OCI-LY7 (cell line): ENCODE measurements around the gene PLEKHG1. TPM values are rescaled to one million over a fixed set of nuclear protein-coding genes. Genes with fewer than 3 reads are reported as not detected.

Experiments used
- BruUV-seq: library from RNA; stranded (reverse); fragments of 400-500 nt; replicated peaks from 2 replicates; lab custom pipeline; 2021; lab: Mats Ljungman, UMichigan
- CTCF ChIA-PET: fragments of 300-600 bp; sonication (Branson Sonifier 250); formaldehyde crosslinking; loops from one replicate; lab custom pipeline; 2022; ENCODE audit warnings: antibody characterized with exemption; ENCODE audit not compliant: unreplicated experiment; lab: Charles Lee
- POLR2A ChIA-PET: fragments of 300-600 bp; sonication (Branson Sonifier 250); formaldehyde crosslinking; loops from one replicate; lab custom pipeline; 2022; ENCODE audit warnings: antibody characterized with exemption; lab: Charles Lee
- DNase-seq: peaks from one replicate; pipeline ENCODE4 v3.0.0-alpha.2; 2015; ENCODE audit warnings: low spot score
- H2AFZ ChIP-seq: fragments of 200-600 bp; sonication (generic), shearing (Covaris generic); 2 replicates; pipeline ENCODE4 v1.6.1; 2014; ENCODE audit warnings: mild to moderate bottlenecking, antibody characterized with exemption, low read length, moderate library complexity
- H3K27ac ChIP-seq: fragments of 200-600 bp; sonication (generic); 2 replicates; pipeline ENCODE4 v1.5.1; 2014; ENCODE audit warnings: mixed run types, low read depth, mild to moderate bottlenecking, moderate library complexity, low read length, inconsistent platforms; ENCODE audit not compliant: poor library complexity, severe bottlenecking
- H3K36me3 ChIP-seq: fragments of 200-600 bp; sonication (generic); 2 replicates; pipeline ENCODE4 v1.6.1; 2014; ENCODE audit warnings: mild to moderate bottlenecking, antibody characterized with exemption, low read length, moderate library complexity, mixed read lengths; ENCODE audit not compliant: insufficient read depth
- H3K4me1 ChIP-seq: fragments of 200-600 bp; sonication (generic); 2 replicates; pipeline ENCODE4 v1.5.1; 2014; ENCODE audit warnings: mild to moderate bottlenecking, low read length; ENCODE audit not compliant: insufficient read depth, poor library complexity, severe bottlenecking
- H3K4me2 ChIP-seq: fragments of 200-600 bp; sonication (generic); 2 replicates; pipeline ENCODE4 v1.6.1; 2014; ENCODE audit warnings: mild to moderate bottlenecking, low read length
- H3K4me3 ChIP-seq: fragments of 200-600 bp; sonication (generic); 2 replicates; pipeline ENCODE4 v1.5.1; 2014; ENCODE audit warnings: mild to moderate bottlenecking, low read depth, low read length; ENCODE audit not compliant: poor library complexity, severe bottlenecking
- H3K79me2 ChIP-seq: fragments of 200-600 bp; sonication (generic); 2 replicates; pipeline ENCODE4 v1.6.1; 2016; ENCODE audit warnings: low read depth, mild to moderate bottlenecking, low read length, moderate library complexity, mixed read lengths; ENCODE audit not compliant: insufficient read depth
- H3K9me2 ChIP-seq: fragments of 200-600 bp; sonication (generic); 2 replicates; pipeline ENCODE4 v1.6.1; 2016; ENCODE audit warnings: mild to moderate bottlenecking, low read length, mixed read lengths; ENCODE audit not compliant: insufficient read depth
- H3K9me3 ChIP-seq: fragments of 200-600 bp; sonication (generic); 2 replicates; pipeline ENCODE4 v1.6.1; 2014; ENCODE audit warnings: mild to moderate bottlenecking, mixed run types, low read length, mixed read lengths
- H4K20me1 ChIP-seq: fragments of 200-600 bp; sonication (generic); 2 replicates; pipeline ENCODE4 v1.6.1; 2014; ENCODE audit warnings: mild to moderate bottlenecking, antibody characterized with exemption, low read length, moderate library complexity, mixed read lengths; ENCODE audit not compliant: insufficient read depth
- EZH2phosphoT487 ChIP-seq: fragments of 200-600 bp; sonication (generic); IDR thresholded peaks from 2 replicates; pipeline ENCODE4 v1.6.1; 2018; ENCODE audit warnings: low read depth, borderline replicate concordance, mild to moderate bottlenecking, mixed run types, antibody characterized with exemption, low read length, moderate library complexity, mixed read lengths
- intact Hi-C: fragments of 100-400 bp; cut with micrococcal nuclease; formaldehyde crosslinking; loops from one replicate; pipeline ENCODE4 v1.10.0; 2022; ENCODE audit not compliant: unreplicated experiment
- total RNA-seq, 2 experiments: library from RNA; depleted of rRNA in 1 of 2; stranded (reverse); fragments of >200 nt in 1 of 2; shearing (Covaris generic) in 1 of 2; gene quantifications; 2 replicates each; pipeline ENCODE4 v1.2.3, GENCODE V29; 2014 to 2022
- TF ChIP-seq, protein P1 (sequence below): fragments of 200-600 bp; sonication (generic); conservative IDR thresholded peaks from 2 replicates; pipeline ENCODE4 v1.5.1; 2014; ENCODE audit warnings: mild to moderate bottlenecking, antibody characterized with exemption, low read length, moderate library complexity, mixed read lengths

PLEKHG1 gene
- total RNA-seq, 2 experiments from 2014 or later: 17.9 to 19.6 TPM

DNA sequence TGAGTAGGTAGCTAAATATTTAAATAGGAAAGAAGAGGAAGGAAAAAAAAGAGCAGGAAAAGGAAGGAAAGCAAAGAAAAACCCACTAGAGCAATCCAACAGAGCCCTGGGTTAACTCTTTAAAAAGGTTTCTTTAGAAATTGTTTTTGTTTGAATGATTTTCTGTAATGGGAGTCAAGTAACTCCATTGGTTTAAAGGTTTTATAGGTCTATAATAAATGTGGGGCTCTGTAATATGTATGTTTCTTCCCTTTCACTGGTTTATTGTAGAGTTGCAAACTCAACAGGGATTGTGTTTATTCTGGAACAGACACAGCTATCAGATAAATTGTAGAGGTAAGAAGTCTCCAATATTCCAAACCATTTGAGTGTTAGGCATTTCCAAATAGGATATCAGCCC is 10.9 kb downstream of the PLEKHG1 start:
- no TSS peak for BruUV-seq
- no peak overlapping the region for H3K27ac ChIP-seq
- no peak for TF ChIP-seq EZH2phosphoT487
- TF ChIP-seq, protein P1, sequence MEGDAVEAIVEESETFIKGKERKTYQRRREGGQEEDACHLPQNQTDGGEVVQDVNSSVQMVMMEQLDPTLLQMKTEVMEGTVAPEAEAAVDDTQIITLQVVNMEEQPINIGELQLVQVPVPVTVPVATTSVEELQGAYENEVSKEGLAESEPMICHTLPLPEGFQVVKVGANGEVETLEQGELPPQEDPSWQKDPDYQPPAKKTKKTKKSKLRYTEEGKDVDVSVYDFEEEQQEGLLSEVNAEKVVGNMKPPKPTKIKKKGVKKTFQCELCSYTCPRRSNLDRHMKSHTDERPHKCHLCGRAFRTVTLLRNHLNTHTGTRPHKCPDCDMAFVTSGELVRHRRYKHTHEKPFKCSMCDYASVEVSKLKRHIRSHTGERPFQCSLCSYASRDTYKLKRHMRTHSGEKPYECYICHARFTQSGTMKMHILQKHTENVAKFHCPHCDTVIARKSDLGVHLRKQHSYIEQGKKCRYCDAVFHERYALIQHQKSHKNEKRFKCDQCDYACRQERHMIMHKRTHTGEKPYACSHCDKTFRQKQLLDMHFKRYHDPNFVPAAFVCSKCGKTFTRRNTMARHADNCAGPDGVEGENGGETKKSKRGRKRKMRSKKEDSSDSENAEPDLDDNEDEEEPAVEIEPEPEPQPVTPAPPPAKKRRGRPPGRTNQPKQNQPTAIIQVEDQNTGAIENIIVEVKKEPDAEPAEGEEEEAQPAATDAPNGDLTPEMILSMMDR: no peak
- H3K9me3 ChIP-seq: no peaks in the 10 kb centered on the region
- ChIA-PET POLR2A (interaction anchor here (0.6 to 2.3 kb wide), 5 partner anchors 8 to 156 kb away, joined by 3 to 7 read pairs (median 3); partner anchors contain the start of gene PLEKHG1), CTCF (no interaction called here)
- H3K4me3 ChIP-seq: no peak overlapping the region
- DNase-seq: no peak
- no peaks in the 10 kb centered on the region for H3K36me3 ChIP-seq
- no peaks in the 10 kb centered on the region for H4K20me1 ChIP-seq
- intact Hi-C loops: no loop called here
- H3K4me1 ChIP-seq: no peaks in the 10 kb centered on the region
- H2AFZ ChIP-seq: no peak overlapping the region
- H3K4me2 ChIP-seq: no peak overlapping the region
- H3K9me2 ChIP-seq: no peaks in the 10 kb centered on the region
- no peaks in the 10 kb centered on the region for H3K79me2 ChIP-seq

DNA sequence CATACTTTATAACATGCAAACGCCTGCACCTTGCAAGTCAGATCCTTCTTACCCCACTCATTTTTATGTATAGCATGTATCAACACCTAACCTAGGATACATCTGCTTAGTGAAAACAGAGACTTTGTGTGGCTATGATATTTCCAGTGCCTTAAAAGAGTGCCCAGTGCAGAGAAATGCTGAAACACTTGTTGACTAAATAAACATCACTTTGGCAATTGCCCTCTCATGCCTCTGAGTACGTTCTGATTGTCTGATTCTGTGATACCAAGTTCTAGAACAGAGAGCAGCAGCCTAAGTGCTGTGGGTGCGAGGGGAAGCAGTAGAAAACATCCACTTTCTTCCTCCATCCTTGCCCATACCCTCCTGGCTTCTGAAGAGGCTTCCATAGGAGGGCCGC is 13.6 kb downstream of the PLEKHG1 start:
- peaks cover 25% of the 10 kb centered on the region for H3K4me1 ChIP-seq
- H3K79me2 ChIP-seq: no peaks in the 10 kb centered on the region
- H3K9me2 ChIP-seq: no peaks in the 10 kb centered on the region
- H3K4me3 ChIP-seq: no peak overlapping the region
- intact Hi-C loops: no loop called here
- no peak for TF ChIP-seq EZH2phosphoT487
- TF ChIP-seq, protein P1: no peak
- H3K4me2 ChIP-seq: no peak overlapping the region
- no TSS peak for BruUV-seq
- ChIA-PET CTCF (no interaction called here), POLR2A (interaction anchor here (1.3 to 3.6 kb wide), 2 partner anchors 11 to 14 kb away, joined by 5 to 23 read pairs; partner anchors contain the start of gene PLEKHG1)
- H3K27ac ChIP-seq: no peak overlapping the region
- no peak overlapping the region for H2AFZ ChIP-seq
- H3K9me3 ChIP-seq: no peaks in the 10 kb centered on the region
- no peaks in the 10 kb centered on the region for H4K20me1 ChIP-seq
- no peak for DNase-seq
- H3K36me3 ChIP-seq: no peaks in the 10 kb centered on the region

DNA sequence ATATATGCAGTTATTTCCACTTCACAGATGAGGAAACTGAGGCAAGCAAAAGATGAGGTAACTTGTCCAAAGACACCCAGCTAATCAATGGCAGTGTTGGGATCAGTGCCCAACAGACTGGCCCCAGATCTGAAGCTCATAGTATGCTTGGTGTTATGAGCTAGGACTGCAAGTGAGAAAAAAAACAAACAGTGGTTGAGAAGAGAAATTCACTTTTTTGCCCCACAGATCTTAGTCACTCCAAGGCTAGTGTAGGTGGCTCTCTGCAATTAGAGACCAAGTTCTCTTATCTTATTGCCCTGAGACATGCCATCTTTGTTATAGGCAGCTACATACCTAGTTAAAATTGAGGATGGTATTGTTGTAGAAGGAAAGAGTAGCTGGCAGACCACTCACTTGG is 16.3 kb downstream of the PLEKHG1 start:
- POLR2A ChIA-PET: interaction anchor here (0.8 to 3.6 kb wide), 9 partner anchors 9 to 151 kb away, joined by 3 to 23 read pairs (median 3); partner anchors contain the start of gene PLEKHG1

More for the DNA sequence above, 16.3 kb downstream of the PLEKHG1 start:
- intact Hi-C loops: no loop called here
- Histone ChIP-seq H3K36me3 (no peaks in the 10 kb centered on the region), H3K79me2 (no peaks in the 10 kb centered on the region), H3K4me1 (peaks cover 50% of the 10 kb centered on the region), H2AFZ (no peak overlapping the region), H3K4me3 (no peak overlapping the region), H4K20me1 (no peaks in the 10 kb centered on the region), H3K9me3 (no peaks in the 10 kb centered on the region), H3K4me2 (no peak overlapping the region; the same call in 1 of the 2 replicates), H3K9me2 (no peaks in the 10 kb centered on the region), H3K27ac (no peak overlapping the region)
- no TSS peak for BruUV-seq
- CTCF ChIA-PET: interaction anchor here (0.7 kb wide), 1 partner anchor 17 kb away, joined by 3 read pairs; no protein-coding TSS in a partner anchor
- no peak for DNase-seq
- TF ChIP-seq, protein P1: no peak
- TF ChIP-seq EZH2phosphoT487: no peak
